NCI-H345 treated with DMSO at 0.1 percent for 48 hours (cell line): ENCODE results near the gene ATPAF2.

Experiments
- DNase-seq: peaks from one replicate; lab custom pipeline; 2025; ENCODE audit not compliant: unreplicated experiment; lab: John Stamatoyannopoulos, UW

ATPAF2 gene

GRCh38 chr17:18040261-18040858, 1.4 kb upstream of the ATPAF2 start:
- no peak for DNase-seq

- DNase-seq, result no peak
Measured at GRCh38 chr17:18039535-18040260, 730 bp upstream of the ATPAF2 start.

GRCh38 chr17:18038149-18038850, 668 bp downstream of the ATPAF2 start:
- DNase-seq, result no peak

- DNase-seq, result no peak
Measured at GRCh38 chr17:18037486-18037885, 1.5 kb downstream of the ATPAF2 start.

DNA sequence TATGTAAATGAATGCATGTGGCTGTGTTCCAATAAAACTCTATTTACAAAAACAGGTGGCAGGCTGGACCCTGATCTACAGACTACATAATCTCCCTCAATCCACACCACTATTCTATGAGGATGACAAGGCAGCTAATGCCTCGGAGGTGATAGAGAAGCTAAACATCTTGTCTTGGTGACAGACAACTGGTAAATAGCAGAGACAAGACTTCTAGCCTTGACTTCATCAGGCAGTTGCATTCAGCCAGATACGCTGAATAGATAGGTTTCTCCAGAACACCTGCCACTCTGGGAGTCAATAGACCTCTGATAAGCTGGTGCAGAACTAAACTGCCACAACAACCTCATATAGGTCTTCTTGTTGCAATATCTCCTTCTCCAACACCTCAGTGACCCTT, 3.3 kb downstream of the ATPAF2 start:
- DNase-seq, result no peak

GRCh38 chr17:18033442-18034099, 5.4 kb downstream of the ATPAF2 start:
- peak; percentile 42 for DNase-seq

GRCh38 chr17:18031955-18032354, 7.0 kb downstream of the ATPAF2 start:
- DNase-seq, result no peak

DNA sequence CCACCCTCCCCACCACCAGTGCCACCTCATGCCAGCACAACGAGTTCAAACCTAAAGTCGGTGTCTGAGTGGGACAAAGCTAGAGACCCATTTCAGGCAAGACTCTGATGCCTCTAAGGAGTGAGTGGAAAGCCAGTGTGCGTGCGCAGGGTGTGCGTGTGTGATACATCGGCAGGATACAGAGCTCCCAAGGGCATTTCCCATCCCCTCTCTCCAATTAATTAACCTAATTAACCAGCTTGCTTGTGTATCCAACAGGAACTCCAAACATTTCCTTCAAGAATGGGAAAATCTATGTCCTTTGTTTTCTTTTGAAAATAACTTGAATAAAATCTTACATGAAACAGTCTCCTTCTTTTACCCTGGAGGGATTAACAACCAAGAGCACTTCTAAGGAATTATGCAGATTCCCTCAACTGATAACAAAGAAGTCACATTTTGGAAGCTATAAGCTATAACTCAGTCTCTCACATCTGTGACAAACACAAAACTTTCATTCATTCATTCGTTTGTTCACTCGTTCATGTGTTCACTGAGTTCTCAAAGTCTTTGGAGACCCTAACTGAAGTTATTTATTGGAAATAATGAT, 9.9 kb downstream of the ATPAF2 start:
- no peak for DNase-seq

DNA sequence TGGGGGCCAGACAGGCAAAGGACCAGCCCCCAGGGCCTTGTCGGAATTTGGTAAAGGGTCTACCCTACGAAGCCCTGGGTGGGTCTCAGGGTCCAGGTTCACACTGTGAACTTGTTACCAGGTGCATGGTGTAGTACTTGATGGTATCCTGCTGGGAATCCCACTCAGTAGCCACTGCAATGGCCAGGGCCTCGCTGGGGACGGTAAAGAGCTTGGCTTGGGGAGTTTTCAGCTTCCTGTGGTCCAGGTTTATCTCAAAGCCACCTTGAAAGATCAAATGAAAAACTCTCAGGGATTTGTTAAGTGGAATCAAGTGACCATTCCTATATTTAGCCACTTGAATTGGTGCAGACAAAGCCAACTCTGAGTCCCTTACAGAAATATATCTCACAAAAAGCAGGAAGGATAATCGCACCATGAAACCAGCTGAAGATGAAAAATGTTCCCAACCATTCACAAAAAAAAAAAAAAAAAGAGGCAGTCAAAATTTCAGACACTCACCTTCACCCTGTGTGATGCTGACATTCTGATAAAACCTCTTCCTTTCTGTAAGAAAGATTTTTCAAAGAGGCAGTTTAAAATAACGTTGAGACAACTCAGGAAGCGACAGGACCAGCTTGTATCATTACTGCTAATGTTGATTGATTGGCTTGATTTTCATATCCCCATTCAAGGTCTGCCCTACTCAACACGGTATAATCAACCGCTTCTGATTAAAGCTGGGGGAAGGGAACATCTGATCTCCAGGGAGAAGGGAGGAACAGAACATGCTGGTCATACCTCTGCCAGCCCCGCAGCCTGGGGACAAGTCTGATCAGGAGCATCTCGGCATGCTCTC, 10.6 kb downstream of the ATPAF2 start:
- no peak for DNase-seq

- DNase-seq, result no peak
Measured at GRCh38 chr17:18027280-18027679, 11.7 kb downstream of the ATPAF2 start.

DNA sequence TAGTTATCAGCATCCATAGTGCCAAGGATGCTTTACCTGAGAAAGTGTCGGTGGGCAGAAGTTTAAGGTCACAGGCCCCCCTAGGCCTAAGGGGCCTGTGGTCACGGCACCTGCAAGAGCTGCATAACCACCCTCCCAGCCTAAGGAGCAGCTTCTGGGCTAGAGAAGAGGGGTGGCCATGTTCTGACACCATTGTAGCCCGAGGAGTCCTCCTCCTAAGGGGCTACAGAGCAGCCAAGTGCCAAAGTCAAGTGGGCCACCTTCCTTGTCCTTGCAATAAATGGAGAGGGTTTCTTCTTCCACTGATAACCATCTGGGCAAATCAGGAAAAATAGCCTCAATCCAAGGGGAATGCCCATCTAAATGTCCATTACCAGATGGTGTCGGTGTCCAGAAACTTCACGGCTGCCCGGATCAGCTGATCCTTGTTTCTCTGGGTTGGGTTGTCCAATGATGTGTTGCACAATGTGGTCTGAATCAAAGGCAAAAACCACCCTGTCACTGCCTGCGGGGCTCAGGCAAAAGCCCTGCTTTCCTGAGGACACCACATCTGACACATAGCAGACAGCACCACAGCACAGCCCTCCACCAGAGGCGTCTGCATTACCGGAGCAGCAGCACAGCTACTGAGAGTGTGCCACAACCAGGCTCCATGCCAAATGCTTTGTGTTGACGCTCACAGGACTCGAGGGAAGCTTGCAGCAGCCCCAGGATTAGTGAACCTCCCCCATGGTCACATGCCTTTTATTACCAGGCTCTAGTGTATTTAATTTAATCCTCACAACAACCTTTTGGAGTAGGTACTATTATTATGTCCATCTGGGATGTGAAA, 12.8 kb downstream of the ATPAF2 start:
- DNase-seq, result no peak

DNA sequence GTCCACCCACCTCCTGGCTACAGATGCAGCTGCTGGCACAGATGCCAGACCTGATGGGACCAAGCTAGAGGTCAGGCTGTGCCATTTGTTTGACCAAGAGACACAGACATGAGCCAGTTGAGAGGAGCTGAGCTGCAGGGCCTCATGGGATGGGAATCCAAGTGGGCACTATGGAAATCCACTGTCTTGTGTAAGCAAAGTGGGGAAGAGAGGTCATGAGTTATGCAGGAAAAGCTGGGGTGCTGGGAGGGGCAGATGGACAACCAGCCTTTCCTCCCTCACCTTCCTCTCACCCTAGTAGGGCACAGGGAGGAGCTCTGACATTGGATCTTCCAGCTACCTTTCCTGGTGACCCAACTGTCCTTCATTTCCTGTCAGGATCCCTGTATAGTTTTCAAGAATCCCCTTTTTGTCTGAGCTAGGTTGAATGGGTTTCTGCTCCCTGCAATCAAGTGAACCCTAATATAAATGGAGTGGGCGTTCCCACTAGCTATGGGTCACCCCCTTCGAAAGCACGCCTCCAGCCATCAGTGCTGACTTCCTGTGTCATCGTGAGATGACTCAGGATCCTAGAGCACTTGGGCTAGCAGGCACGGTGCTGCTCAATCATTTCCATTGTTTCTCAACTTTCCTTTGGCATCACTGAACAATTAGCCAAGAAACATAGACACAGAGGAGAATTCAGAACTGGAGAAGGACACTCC, 13.6 kb downstream of the ATPAF2 start:
- no peak for DNase-seq

DNA sequence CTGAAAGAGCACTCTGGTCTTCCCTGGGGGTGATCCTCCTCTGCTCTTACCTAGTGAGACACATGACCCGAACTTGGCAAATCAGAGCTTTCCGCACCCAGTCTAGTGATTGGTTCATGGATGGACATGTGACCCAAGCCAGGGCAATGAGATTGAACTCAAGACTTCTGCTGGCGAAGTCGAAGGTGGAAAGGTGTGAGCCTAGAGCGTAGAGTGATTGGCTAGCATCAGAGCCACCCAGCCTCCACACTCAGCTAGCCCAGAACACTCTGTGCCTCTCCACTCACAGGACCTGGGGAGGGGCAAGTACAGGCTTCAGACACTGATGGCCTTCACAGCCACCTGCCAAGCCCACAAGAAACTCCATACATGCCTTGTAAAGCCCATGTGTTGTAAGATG, 17.6 kb downstream of the ATPAF2 start:
- DNase-seq, result no peak

- DNase-seq, result no peak
Measured at GRCh38 chr17:18020971-18021370, 18.0 kb downstream of the ATPAF2 start.

GRCh38 chr17:18019838-18020154, 19.2 kb downstream of the ATPAF2 start:
- DNase-seq, result no peak

- no peak for DNase-seq
Measured at GRCh38 chr17:18018411-18018921, 20.5 kb downstream of the ATPAF2 start.

DNA sequence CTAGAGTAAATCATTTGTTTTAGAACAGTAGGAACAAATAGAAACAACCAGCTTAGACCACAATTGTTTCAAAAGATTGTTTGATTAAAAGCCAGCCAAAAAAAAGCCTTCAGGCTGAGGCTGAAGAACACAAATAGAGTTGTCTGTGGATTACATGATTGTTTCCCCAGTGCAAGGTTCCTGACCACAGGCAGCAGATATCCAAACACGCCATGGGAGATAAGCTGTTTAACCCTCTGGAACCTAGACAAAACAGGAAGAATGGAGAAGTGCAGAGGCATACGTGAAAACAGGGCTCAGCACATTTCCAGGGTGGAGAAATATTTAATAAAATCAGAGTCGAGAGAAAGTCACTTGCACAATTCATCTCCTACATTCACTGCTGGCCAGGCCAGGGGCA, 21.0 kb downstream of the ATPAF2 start:
- DNase-seq, result no peak

GRCh38 chr17:18016426-18016825, 22.5 kb downstream of the ATPAF2 start:
- DNase-seq, result no peak

DNA sequence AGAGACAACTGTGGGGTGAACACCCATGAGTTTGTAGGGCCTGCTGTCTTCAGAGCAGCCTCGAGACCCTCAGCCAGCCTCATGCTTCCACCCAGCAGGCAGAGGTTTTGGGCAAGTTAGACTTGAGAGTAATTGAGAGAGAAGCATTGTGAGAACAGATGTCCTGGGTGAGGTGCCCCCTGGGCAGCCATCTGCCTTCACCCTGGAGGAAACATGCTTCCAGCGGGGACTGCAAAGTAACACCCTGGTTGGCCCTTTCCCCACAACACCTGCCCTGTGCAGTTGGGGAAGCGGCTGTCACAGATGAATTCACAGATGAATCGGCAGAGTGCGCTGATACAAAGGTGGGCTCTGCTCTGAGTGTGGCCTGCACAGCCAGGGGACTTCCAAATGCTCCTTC, 23.4 kb downstream of the ATPAF2 start:
- DNase-seq, result peak; percentile 74
